ENCODE results near the gene COQ10A.
A peak's percentile ranks its signal among the peaks of the same experiment; 100 is the strongest.

Gene COQ10A

DNA sequence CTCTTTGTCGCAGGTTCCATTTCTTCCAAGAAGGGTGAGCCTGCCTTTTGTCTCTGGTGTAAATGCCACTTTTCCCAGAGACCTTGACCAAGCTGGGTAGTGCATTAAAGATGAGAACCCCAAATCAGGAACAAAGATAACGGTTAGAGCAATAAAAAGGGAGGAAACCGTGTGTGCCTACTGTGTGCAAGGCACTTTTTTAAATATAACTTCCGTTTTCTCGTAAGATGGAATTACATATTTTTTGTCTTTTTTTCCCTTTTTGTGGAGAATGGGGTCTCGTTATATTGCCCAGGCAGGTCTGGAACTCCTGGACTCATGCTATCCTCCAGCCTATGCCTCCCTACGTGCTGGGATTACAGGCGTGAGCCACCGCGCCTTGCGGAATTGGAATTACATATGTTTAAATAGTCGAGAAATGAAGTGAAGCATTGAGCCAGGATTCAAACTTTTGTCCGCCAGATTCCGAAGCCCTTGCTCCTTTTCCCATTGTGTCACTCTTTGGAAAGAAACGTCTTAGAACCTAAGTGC is 43.1 kb upstream of the COQ10A start:
- no peak overlapping the region for H3K4me3 ChIP-seq (ENCODE audit: low read depth, low read length)
- TF ChIP-seq, protein P1, sequence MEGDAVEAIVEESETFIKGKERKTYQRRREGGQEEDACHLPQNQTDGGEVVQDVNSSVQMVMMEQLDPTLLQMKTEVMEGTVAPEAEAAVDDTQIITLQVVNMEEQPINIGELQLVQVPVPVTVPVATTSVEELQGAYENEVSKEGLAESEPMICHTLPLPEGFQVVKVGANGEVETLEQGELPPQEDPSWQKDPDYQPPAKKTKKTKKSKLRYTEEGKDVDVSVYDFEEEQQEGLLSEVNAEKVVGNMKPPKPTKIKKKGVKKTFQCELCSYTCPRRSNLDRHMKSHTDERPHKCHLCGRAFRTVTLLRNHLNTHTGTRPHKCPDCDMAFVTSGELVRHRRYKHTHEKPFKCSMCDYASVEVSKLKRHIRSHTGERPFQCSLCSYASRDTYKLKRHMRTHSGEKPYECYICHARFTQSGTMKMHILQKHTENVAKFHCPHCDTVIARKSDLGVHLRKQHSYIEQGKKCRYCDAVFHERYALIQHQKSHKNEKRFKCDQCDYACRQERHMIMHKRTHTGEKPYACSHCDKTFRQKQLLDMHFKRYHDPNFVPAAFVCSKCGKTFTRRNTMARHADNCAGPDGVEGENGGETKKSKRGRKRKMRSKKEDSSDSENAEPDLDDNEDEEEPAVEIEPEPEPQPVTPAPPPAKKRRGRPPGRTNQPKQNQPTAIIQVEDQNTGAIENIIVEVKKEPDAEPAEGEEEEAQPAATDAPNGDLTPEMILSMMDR (IDR thresholded peaks at IDR 0.05; ENCODE audit: low read depth, low read length, missing control alignments): no peak
- no peak for DNase-seq (ENCODE audit: low read depth)
- in situ Hi-C loops (cut with HindIII; ENCODE audit: low sequenced_read_pairs): loop anchor here (5.0 kb wide), 1 partner anchor 96 kb away; the partner anchor contains the start of gene ESYT1

DNA sequence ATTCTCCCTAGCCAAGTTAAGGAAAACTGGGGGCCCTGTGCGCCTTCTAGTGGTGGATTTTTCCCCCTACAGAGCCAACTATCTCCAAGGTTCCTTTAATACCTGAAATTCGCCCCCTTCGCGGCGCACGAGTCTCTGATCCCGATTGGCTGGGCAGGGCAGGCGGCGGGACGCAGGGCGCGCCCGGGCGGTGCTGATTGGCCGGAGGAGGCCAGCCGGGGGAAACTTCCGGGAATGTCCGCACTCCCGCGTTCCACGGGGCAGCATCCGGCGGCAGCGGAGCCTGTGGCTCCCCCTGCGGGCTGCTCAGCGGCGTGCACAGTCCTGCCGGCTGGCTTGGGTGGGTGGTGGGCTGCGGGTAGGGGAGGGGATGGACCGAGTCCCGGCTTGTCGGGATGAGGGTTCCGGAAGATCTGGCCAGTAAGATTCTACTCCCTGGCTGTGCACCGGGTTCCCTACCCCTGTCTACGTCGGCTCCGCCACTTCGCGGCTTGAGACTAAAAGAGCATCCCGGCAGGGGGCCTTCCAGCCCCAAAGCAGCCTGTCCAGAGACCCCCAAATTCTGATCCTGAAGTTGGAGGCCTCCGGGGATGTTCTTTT is 42.5 kb upstream of the COQ10A start, which contains the start of gene NABP2:
NABP2 (plus strand) TSS at position 241 of the 600 bp plus-strand sequence. CDS start 515 bp downstream, outside the sequence.
- TF ChIP-seq, protein P1 (IDR thresholded peaks at IDR 0.05; ENCODE audit: low read depth, low read length, missing control alignments): peak; percentile 94
- in situ Hi-C loops (cut with HindIII; ENCODE audit: low sequenced_read_pairs): loop anchor here (5.0 kb wide), 1 partner anchor 97 kb away; the partner anchor contains the start of gene ESYT1
- peak within 1 kb of the TSS; percentile 75 for H3K4me3 ChIP-seq (ENCODE audit: low read depth, low read length)
- peak; percentile 96 for DNase-seq (ENCODE audit: low read depth)

DNA sequence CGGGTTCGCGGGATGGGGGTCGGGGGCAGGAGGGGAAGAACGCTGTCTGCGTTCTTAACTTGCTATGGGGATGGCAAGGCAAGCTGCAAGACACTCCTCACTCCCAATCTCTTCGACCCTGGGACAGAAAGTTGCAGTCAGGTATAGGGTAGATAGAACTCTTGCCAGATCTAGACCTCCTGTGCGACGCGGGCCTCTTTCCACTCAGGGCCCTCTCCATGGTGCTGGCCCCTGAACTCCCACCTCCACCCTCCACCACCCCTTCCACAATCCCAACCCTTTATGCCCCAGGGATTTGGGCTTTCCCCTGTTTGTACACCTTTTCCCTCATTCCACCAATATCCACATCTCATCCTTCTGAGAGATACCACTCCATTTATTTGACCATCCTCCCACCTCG is 41.8 kb upstream of the COQ10A start:
- in situ Hi-C loops (cut with HindIII; ENCODE audit: low sequenced_read_pairs): loop anchor here (5.0 kb wide), 1 partner anchor 98 kb away; the partner anchor contains the start of gene ESYT1
- peak overlapping the region; percentile 75 for H3K4me3 ChIP-seq (ENCODE audit: low read depth, low read length)
- TF ChIP-seq, protein P1 (IDR thresholded peaks at IDR 0.05; ENCODE audit: low read depth, low read length, missing control alignments): no peak
- DNase-seq (ENCODE audit: low read depth): no peak

DNA sequence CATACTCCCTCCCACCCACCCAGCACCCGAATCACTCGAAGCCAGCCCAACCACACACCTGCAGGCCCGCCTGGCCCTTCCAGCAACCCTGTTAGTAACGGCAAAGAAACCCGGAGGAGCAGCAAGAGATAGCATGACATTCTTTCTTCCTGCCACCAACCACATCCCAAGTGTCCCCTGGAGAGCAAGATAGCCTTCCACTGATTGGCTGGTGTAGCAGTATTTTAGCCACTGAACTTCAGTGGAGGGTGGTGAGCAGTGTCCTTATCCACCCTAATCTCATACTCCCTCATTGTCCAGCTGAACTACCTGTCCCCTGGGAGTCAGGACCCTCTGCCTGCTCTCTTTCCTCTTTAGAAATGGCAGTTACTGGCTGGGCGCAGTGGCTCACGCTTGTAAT is 37.7 kb upstream of the COQ10A start:
- H3K4me3 ChIP-seq (ENCODE audit: low read depth, low read length): no peak overlapping the region
- no peak for DNase-seq (ENCODE audit: low read depth)
- TF ChIP-seq, protein P1 (IDR thresholded peaks at IDR 0.05; ENCODE audit: low read depth, low read length, missing control alignments): no peak
- in situ Hi-C loops (cut with HindIII; ENCODE audit: low sequenced_read_pairs): no loop called here

DNA sequence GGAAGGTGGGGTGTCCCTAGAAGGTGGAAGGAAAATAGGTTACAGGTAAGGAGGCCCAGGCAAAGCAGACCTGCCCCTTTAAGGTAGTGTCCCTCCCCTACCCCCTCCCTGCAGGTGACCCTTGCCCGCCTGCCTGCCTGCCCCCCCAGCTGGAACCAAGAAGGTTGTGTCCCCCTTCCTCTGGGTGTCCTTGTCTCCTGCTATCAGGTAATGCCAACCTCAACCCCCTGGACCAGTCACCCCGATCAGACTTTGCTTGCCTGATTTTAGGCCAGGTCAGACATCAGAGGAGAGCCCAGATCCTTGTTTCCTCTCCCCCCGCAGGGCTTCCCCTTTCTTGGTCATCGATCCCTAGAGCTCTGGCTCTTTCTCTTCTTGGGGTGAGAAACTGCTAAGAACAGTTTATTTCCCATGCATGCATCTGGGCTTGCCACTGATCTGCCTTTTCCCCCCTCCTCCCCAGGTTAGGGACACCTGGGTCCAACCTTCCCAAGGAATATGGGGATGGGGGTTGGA is 36.8 kb upstream of the COQ10A start, which contains the start of gene SLC39A5:
SLC39A5 (plus strand) TSS at position 136 of the 516 bp plus-strand sequence. CDS start 1,224 bp downstream, outside the sequence.
- in situ Hi-C loops (cut with HindIII; ENCODE audit: low sequenced_read_pairs): no loop called here
- TF ChIP-seq, protein P1 (IDR thresholded peaks at IDR 0.05; ENCODE audit: low read depth, low read length, missing control alignments): no peak
- H3K4me3 ChIP-seq (ENCODE audit: low read depth, low read length): no peak within 1 kb of the TSS
- no peak for DNase-seq (ENCODE audit: low read depth)

DNA sequence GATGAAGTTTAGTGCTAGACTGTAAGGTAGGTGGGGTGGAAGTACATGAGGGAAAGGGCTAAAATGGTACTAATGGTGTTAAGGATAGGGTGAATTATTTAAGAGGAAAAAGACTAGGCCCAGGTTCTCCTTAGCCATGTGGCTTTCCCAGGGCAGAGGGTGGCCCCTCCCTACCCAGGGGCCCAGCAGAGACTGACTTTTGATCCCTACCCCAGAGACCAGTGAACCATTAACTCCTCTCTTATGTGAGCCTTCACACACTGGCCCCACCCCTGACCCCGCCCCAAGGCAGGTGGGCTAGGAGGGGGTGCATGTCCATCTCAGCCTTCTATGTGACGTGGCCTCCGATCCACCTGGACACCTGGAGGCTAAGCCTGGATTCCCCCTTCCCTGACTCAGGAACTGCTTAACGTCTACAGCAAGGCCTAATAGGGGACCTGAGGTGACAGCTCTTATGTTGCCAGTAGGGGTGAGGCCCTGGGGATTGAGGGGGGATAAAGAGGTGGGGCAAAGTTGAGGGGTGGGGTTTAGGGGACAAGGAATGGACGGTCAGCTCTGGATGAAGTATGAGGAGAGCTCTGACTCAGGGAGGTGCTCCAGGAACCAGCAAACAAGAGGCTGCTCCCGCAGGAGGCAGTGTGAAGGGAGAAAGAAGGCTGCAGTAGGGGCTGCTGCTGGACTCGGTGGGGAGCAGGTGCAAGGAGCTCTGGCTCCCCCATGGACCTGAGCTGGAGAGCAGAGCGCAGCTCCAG is 36.1 kb upstream of the COQ10A start:
- TF ChIP-seq, protein P1 (IDR thresholded peaks at IDR 0.05; ENCODE audit: low read depth, low read length, missing control alignments): no peak
- DNase-seq (ENCODE audit: low read depth): no peak
- in situ Hi-C loops (cut with HindIII; ENCODE audit: low sequenced_read_pairs): no loop called here
- H3K4me3 ChIP-seq (ENCODE audit: low read depth, low read length): no peak overlapping the region

Data from astrocyte of the cerebellum (primary cell).